ENCODE data around the gene FUCA2.
A peak's percentile ranks its signal among the peaks of the same experiment; 100 is the strongest.
"Not testable (repeated sequence)": the region's sequence is repeated elsewhere in the genome, so short reads cannot be mapped to it uniquely, and the experiment has no call there.

Gene FUCA2

DNA sequence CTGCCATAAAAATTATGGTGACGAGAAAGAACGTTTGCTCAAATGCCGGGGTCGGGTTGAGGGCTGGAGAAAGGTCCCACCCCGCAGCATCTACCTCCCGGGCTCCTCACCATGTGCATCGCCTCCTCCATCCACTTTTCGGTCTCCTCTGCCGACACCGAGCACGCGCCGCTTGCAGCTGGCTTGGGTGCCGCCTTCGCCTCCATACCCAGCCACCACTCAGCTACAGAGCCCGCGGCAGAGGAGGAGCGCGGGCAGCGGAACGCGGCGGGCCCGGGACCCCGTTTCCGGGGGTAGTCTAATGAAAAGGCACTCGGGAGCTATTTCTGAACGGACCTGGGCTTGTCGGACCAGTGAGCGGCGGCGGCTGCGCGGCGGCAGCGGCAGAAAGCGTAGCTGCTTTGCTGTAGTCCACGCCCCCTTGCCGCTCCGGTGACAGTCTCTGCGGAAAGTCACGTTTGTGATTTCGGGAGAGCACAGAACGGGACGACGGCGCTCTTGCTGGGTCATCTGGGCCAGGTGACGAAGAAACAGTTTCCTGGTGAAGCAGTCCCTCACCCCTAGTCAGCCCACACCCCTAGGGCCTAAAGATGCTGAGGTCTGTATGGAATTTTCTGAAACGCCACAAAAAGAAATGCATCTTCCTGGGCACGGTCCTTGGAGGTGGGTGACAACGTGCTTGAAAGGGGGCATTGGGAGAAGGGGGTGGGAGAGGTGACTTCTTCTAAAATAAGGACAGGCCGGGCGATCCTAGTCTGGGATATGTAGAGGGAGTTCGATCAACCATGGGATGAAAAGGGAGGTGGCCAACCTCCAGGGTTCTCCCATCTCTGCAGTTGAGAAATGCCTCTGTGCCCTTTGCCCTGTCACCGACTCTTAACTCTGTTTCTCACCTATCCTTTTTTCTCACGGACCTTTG lies 60.8 kb downstream of the FUCA2 start, which contains the start of the genes ADAT2 and PEX3:
TSS of gene ADAT2 (minus strand) at position 243 of the 919 bp plus-strand sequence. CDS start at position 206, 37 bp downstream.
TSS of gene PEX3 (plus strand) at position 353 of the 919 bp plus-strand sequence. CDS start at position 591, 238 bp downstream.
- TF ChIP-seq, protein P1, sequence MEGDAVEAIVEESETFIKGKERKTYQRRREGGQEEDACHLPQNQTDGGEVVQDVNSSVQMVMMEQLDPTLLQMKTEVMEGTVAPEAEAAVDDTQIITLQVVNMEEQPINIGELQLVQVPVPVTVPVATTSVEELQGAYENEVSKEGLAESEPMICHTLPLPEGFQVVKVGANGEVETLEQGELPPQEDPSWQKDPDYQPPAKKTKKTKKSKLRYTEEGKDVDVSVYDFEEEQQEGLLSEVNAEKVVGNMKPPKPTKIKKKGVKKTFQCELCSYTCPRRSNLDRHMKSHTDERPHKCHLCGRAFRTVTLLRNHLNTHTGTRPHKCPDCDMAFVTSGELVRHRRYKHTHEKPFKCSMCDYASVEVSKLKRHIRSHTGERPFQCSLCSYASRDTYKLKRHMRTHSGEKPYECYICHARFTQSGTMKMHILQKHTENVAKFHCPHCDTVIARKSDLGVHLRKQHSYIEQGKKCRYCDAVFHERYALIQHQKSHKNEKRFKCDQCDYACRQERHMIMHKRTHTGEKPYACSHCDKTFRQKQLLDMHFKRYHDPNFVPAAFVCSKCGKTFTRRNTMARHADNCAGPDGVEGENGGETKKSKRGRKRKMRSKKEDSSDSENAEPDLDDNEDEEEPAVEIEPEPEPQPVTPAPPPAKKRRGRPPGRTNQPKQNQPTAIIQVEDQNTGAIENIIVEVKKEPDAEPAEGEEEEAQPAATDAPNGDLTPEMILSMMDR (IDR thresholded peaks at IDR 0.05; ENCODE audit: low read depth, low read length) = no peak
- Histone ChIP-seq H3K4me1 (no peaks in the 10 kb centered on the region), H3K4me3 (ENCODE audit: low read depth, low read length) (peak within 1 kb of the TSS; percentile 93), H3K27me3 (no peaks in the 10 kb centered on the region), H3K9me3 (no peaks in the 10 kb centered on the region), H3K36me3 (no peaks in the 10 kb centered on the region)
- DNase-seq = peak; percentile 94

DNA sequence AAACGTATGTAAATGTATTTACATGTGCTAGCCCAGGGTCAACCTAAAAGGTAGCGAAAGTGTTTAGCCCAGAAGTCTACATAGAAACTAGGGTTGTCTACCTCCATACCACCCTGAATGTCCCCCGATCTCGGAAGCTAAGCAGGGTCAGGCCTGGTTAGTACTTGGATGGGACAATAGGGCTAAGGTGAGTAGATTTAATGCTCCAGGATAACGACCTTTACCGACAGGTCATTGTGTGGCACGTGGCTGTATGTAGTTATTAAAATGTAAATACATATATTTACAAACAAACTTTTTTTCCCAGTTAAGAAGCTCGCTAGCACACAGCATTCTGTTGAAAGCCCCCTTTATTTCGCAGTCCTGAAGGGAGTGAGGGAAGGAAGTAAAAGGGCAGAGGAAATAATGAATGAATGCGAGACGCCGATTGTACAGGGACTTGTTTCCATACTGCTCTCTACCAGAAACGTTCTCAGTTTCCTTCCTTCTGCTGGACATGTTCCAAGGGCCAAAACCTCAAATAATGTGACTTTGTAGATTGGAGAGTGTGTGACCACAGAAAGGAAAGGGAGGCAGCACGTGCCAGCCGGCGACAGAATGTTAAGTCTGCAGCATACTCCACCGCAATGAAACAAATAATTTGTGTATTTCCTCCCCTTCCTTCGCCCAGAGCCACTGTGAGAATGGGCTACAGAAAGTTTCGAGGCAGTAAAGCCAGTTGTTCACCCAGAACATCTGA lies 61.6 kb downstream of the FUCA2 start:
- TF ChIP-seq, protein P1 (IDR thresholded peaks at IDR 0.05; ENCODE audit: low read depth, low read length) = no peak
- Histone ChIP-seq H3K9me3 (no peaks in the 10 kb centered on the region), H3K4me3 (ENCODE audit: low read depth, low read length) (peak overlapping the region; percentile 93), H3K27me3 (no peaks in the 10 kb centered on the region), H3K4me1 (no peaks in the 10 kb centered on the region), H3K36me3 (no peaks in the 10 kb centered on the region)
- DNase-seq = no peak

DNA sequence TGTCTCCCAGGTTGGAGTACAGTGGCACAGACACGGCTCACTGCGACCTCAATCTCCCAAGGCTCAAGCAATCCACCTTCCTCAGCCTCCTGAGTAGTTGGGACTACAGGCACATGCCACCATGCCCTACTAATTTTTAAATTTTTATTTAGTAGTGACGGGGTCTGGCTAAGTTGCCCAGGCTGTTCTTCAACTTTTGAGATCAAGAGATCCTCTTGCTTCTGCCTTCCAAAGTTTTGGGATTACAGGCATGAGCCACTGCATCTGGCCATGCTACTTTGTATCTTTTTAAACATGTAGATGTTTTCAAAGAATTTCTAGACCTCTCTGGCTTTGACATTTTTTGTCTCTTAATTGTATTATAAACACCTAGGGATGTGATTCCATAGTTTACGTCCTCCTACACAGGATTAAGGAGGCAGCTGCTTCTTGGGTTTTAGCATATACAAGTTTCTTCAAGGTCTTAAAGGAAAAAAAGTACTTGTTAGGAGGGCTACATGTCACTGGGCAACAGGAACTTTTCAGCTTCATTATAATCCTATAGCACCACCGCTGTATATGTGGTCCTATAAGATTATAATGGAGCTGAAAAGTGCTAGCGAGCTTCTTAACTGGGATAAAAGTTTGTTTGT lies 62.3 kb downstream of the FUCA2 start:
- no peaks in the 10 kb centered on the region for H3K36me3 ChIP-seq
- DNase-seq = no peak
- peak overlapping the region; percentile 93 for H3K4me3 ChIP-seq (ENCODE audit: low read depth, low read length)

DNA sequence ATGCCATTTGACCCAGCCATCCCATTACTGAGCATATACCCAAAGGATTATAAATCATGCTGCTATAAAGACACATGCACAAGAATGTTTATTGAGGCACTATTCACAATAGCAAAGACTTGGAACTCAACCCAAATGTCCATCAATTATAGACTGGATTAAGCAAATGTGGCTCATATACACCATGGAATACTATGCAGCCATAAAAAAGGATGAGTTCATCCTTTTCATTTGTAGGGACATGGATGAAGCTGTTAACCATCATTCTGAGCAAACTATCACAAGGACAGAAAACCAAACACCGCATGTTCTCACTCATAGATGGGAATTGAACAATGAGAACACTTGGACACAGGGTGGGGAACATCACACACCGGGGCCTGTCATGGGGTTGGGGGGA lies 63.7 kb downstream of the FUCA2 start:
- not testable (repeated sequence) for H3K36me3 ChIP-seq; H3K9me3 ChIP-seq; H3K4me3 ChIP-seq (ENCODE audit: low read depth, low read length); H3K4me1 ChIP-seq; DNase-seq; H3K27me3 ChIP-seq

More for the DNA sequence above, 62.3 kb downstream of the FUCA2 start:
- TF ChIP-seq, protein P1 (IDR thresholded peaks at IDR 0.05; ENCODE audit: low read depth, low read length) = no peak
- Histone ChIP-seq H3K27me3 (no peaks in the 10 kb centered on the region), H3K4me1 (no peaks in the 10 kb centered on the region), H3K9me3 (no peaks in the 10 kb centered on the region)
